Subcutaneous abdominal adipose tissue (tissue), 5 donors: ENCODE results near the gene NF1.
"Not testable (repeated sequence)": the region's sequence is repeated elsewhere in the genome, so short reads cannot be mapped to it uniquely, and the experiment has no call there.

ENCODE experiments used
- H3K27ac ChIP-seq: one replicate; pipeline ENCODE4 v1.7.0; 2013; ENCODE audit warnings: low read depth, mild to moderate bottlenecking, inconsistent platforms, low read length, moderate library complexity
- H3K27me3 ChIP-seq, 5 donors: one replicate each; pipeline ENCODE4 v1.7.0; 2013; ENCODE audit warnings: low read length in 5 of 5, inconsistent platforms in 1 of 5; ENCODE audit not compliant: control insufficient read depth in 5 of 5, insufficient read depth in 4 of 5
- H3K36me3 ChIP-seq, 5 donors: one replicate each; pipeline ENCODE4 v1.7.0; 2013; ENCODE audit warnings: low read length in 5 of 5; ENCODE audit not compliant: control insufficient read depth in 5 of 5, insufficient read depth in 5 of 5
- H3K4me1 ChIP-seq, 5 donors: one replicate each; pipeline ENCODE4 v1.7.0; 2013; ENCODE audit warnings: low read length in 5 of 5, mild to moderate bottlenecking in 3 of 5, moderate library complexity in 1 of 5; ENCODE audit not compliant: control insufficient read depth in 5 of 5, insufficient read depth in 5 of 5
- H3K4me3 ChIP-seq, 5 donors: one replicate each; pipeline ENCODE4 v1.7.0; 2013; ENCODE audit warnings: low read length in 5 of 5, low read depth in 1 of 5
- H3K9ac ChIP-seq, 5 donors: one replicate each; pipeline ENCODE4 v1.7.0; 2013; ENCODE audit warnings: low read length in 5 of 5, mild to moderate bottlenecking in 4 of 5, moderate library complexity in 3 of 5
- H3K9me3 ChIP-seq, 5 donors: one replicate each; pipeline ENCODE4 v1.7.0; 2013; ENCODE audit warnings: low read length in 5 of 5; ENCODE audit not compliant: control insufficient read depth in 5 of 5
- donor health status: healthy.
- donor health status: healthy.
- donor health status: healthy.
- donor health status: healthy.
- donor health status: healthy.

The NF1 gene

GRCh38 chr17:31094600-31095235 lies at the start of gene NF1:
NF1 (plus strand) TSS chr17:31094977; CDS start chr17:31095310, 333 bp downstream.
- Histone ChIP-seq H3K9ac (peak within 1 kb of the TSS; percentile 39 to 89 (median 78)), H3K4me3 (peak within 1 kb of the TSS; percentile 69 to 82 (median 79)), H3K27ac (peak within 1 kb of the TSS; percentile 86), H3K27me3 (no peaks in the 10 kb centered on the region), H3K4me1 (peaks cover 0 to 13% (median 13%) of the 10 kb centered on the region in 5 donors), H3K36me3 (no peaks in the 10 kb centered on the region), H3K9me3 (no peaks in the 10 kb centered on the region)

GRCh38 chr17:31046856-31047425 lies 47.8 kb upstream of the NF1 start:
- H3K27me3 ChIP-seq, H3K4me3 ChIP-seq, H3K9ac ChIP-seq: not testable (repeated sequence)

GRCh38 chr17:31048142-31048541 lies 46.6 kb upstream of the NF1 start:
- no peaks in the 10 kb centered on the region for H3K9me3 ChIP-seq
- H3K36me3 ChIP-seq: peaks cover 0 to 2% (median 0%) of the 10 kb centered on the region in 5 donors
- peaks cover 0 to 10% (median 7%) of the 10 kb centered on the region in 5 donors for H3K4me1 ChIP-seq
- no peaks in the 10 kb centered on the region for H3K27me3 ChIP-seq
- H3K4me3 ChIP-seq: no peak overlapping the region
- no peak overlapping the region for H3K9ac ChIP-seq
- no peak overlapping the region for H3K27ac ChIP-seq

More at GRCh38 chr17:31046856-31047425, 47.8 kb upstream of the NF1 start:
- not testable (repeated sequence) for H3K36me3 ChIP-seq, H3K9me3 ChIP-seq, H3K27ac ChIP-seq, H3K4me1 ChIP-seq

GRCh38 chr17:31048780-31049179 lies 46.0 kb upstream of the NF1 start:
- no peak overlapping the region for H3K27ac ChIP-seq
- peaks cover 0 to 2% (median 0%) of the 10 kb centered on the region in 5 donors for H3K36me3 ChIP-seq
- H3K9ac ChIP-seq: no peak overlapping the region
- no peaks in the 10 kb centered on the region for H3K9me3 ChIP-seq
- H3K4me3 ChIP-seq: no peak overlapping the region
- H3K4me1 ChIP-seq: peaks cover 0 to 12% (median 7%) of the 10 kb centered on the region in 5 donors
- H3K27me3 ChIP-seq: no peaks in the 10 kb centered on the region

DNA sequence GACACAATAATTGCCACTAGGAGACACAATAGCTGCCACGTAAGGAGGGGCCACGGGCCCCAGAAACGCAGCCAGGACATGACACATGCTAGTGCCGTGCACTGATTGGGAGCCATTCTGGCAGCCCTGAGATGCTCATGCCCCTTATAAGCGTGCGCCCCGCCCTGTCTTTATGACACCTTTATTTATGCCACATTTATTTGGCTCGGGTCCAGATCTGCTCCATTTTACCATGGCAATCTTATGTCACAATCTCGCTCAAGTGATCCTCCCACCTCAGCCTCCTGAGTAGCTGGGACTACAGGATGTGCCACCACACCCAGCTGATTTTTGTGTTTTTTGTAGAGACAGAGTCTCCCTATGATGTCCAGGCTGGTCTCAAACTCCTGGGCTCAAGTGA lies 43.8 kb upstream of the NF1 start:
- H3K27me3 ChIP-seq: no peaks in the 10 kb centered on the region
- H3K9ac ChIP-seq: no peak overlapping the region

GRCh38 chr17:31051506-31051905 lies 43.3 kb upstream of the NF1 start:
- Histone ChIP-seq H3K27me3 (no peaks in the 10 kb centered on the region), H3K36me3 (peaks cover 0 to 2% (median 0%) of the 10 kb centered on the region in 5 donors), H3K4me3 (no peak overlapping the region), H3K4me1 (peaks cover 0 to 12% (median 7%) of the 10 kb centered on the region in 5 donors), H3K27ac (no peak overlapping the region), H3K9ac (no peak overlapping the region), H3K9me3 (no peaks in the 10 kb centered on the region)

More for the DNA sequence above, 43.8 kb upstream of the NF1 start:
- H3K4me1 ChIP-seq: peaks cover 0 to 12% (median 7%) of the 10 kb centered on the region in 5 donors
- no peaks in the 10 kb centered on the region for H3K9me3 ChIP-seq
- no peak overlapping the region for H3K27ac ChIP-seq
- H3K4me3 ChIP-seq: no peak overlapping the region
- peaks cover 0 to 2% (median 0%) of the 10 kb centered on the region in 5 donors for H3K36me3 ChIP-seq

DNA sequence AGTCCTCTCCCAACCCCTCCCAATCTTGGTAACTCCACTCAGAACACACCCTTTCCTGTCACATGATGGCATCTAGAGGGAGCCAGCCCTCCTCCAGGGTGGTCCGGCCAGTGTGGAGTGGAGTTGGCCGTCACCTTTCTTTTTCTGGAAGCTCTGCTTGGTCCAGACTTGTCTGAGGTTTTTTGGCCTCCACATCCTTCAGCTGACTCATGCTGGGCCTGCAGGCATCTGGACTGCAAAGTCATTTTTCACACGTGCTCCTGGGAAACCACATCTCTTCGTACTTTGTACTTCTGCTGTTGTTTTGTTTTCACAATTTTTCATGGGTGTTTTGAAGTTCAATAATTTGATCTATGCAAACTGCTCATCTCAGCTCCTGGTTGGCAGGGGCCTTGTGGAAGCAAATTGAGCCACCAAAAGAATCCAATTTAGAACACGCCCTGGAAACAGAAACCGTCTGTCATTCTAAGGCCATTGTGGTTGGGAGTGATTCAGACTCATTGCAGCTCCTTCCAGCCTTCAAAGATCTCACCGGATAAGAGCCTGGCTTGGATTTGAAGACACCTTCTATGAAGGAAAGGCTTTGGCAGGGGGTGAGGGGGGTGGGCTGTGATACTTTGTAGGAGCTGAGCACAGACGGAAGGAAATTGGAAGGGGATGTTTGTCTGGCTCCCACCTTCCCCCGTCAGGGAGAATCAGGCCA lies 42.4 kb upstream of the NF1 start:
- Histone ChIP-seq H3K27ac (no peak overlapping the region), H3K4me1 (peaks cover 0 to 12% (median 7%) of the 10 kb centered on the region in 5 donors), H3K27me3 (no peaks in the 10 kb centered on the region), H3K9me3 (no peaks in the 10 kb centered on the region), H3K4me3 (no peak overlapping the region), H3K9ac (no peak overlapping the region), H3K36me3 (peaks cover 0 to 2% (median 0%) of the 10 kb centered on the region in 5 donors)

DNA sequence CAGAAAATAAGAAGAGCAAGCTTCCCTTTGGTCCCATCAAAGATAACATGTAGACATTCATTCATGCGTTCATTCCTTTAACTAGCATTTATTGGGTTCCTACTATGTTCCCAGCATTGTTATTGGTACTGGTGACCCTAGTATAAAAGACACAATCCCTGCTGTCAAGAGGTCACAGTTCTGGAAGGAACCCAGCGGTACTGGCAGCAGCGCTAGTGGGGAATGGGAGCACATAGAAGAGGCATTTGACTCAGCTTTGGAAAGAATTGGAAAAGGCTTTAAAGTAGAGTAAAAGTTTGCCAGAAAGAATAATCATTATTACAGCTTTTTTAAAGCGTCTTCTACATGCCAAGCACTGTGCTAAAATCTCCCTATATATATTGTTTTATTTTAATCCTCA lies 41.7 kb upstream of the NF1 start:
- Histone ChIP-seq H3K9ac (no peak overlapping the region), H3K36me3 (peaks cover 0 to under 1% (median 0%) of the 10 kb centered on the region in 5 donors), H3K9me3 (no peaks in the 10 kb centered on the region), H3K4me3 (no peak overlapping the region), H3K4me1 (peaks cover 0 to 12% (median 7%) of the 10 kb centered on the region in 5 donors), H3K27me3 (no peaks in the 10 kb centered on the region), H3K27ac (no peak overlapping the region)

GRCh38 chr17:31054761-31055160 lies 40.0 kb upstream of the NF1 start:
- Histone ChIP-seq H3K9ac (no peak overlapping the region), H3K4me3 (no peak overlapping the region), H3K36me3 (no peaks in the 10 kb centered on the region), H3K4me1 (peaks cover 0 to 12% (median 7%) of the 10 kb centered on the region in 5 donors), H3K27ac (no peak overlapping the region), H3K27me3 (no peaks in the 10 kb centered on the region), H3K9me3 (no peaks in the 10 kb centered on the region)

- Histone ChIP-seq H3K9me3 (no peaks in the 10 kb centered on the region), H3K27me3 (no peaks in the 10 kb centered on the region), H3K9ac (no peak overlapping the region), H3K36me3 (no peaks in the 10 kb centered on the region), H3K27ac (no peak overlapping the region), H3K4me3 (no peak overlapping the region), H3K4me1 (no peaks in the 10 kb centered on the region)
These were observed 35.8 kb upstream of the NF1 start for GRCh38 chr17:31058976-31059375.
